ENCODE measurements around the gene UMAD1. TPM values are rescaled to one million over a fixed set of nuclear protein-coding genes. Genes with fewer than 3 reads are reported as not detected.
A peak's percentile ranks its signal among the peaks of the same experiment; 100 is the strongest.

UMAD1 gene
- total and polyA plus RNA-seq, 2 of the 13 experiments (the other 11 are each of a cell fraction or from before 2014, with no cell fraction given): 16.8 to 17.6 TPM

- no peak for TF ChIP-seq BCLAF1 (IDR thresholded peaks at IDR 0.05)
- TF ChIP-seq REXO4 (CRISPR knock-in tag; IDR thresholded peaks at IDR 0.05; ENCODE audit: borderline replicate concordance): no peak
- TF ChIP-seq ZNF256 (CRISPR knock-in tag; conservative IDR thresholded peaks at IDR 0.05): no peak
- TF ChIP-seq ARID5B (CRISPR knock-in tag; IDR thresholded peaks at IDR 0.05): peak; percentile 74
- no peak for TF ChIP-seq PITX1 (CRISPR knock-in tag; IDR thresholded peaks at IDR 0.05)
- no peak for TF ChIP-seq ONECUT2 (CRISPR knock-in tag; IDR thresholded peaks at IDR 0.05)
- no peak for TF ChIP-seq JDP2 (CRISPR knock-in tag; IDR thresholded peaks at IDR 0.05; ENCODE audit: borderline replicate concordance)
- no peak for TF ChIP-seq ZKSCAN8 (CRISPR knock-in tag; IDR thresholded peaks at IDR 0.05; ENCODE audit: borderline replicate concordance)
- no peak for TF ChIP-seq THAP8 (CRISPR knock-in tag; IDR thresholded peaks at IDR 0.05; ENCODE audit: borderline replicate concordance)
- peak in 1 of 2 experiments; percentile 45; a peak in 1 of 4 replicates for TF ChIP-seq EP300 (IDR thresholded peaks at IDR 0.05; ENCODE audit: low read depth in 2 of 2, low read length in 2 of 2)
- no peak for TF ChIP-seq EP300 (CRISPR knock-in tag; IDR thresholded peaks at IDR 0.05; ENCODE audit: borderline replicate concordance)
- no peak for TF ChIP-seq ZNF589 (CRISPR knock-in tag; conservative IDR thresholded peaks at IDR 0.05)
- no peak for TF ChIP-seq ZNF337 (CRISPR knock-in tag; IDR thresholded peaks at IDR 0.05; ENCODE audit: borderline replicate concordance, low read depth)
- no peak for TF ChIP-seq SNAPC5 (CRISPR knock-in tag; IDR thresholded peaks at IDR 0.05; ENCODE audit: borderline replicate concordance)
- no peak for TF ChIP-seq TRIM24 (CRISPR knock-in tag; IDR thresholded peaks at IDR 0.05)
- no peak for TF ChIP-seq SSRP1 (CRISPR knock-in tag; IDR thresholded peaks at IDR 0.05)
- no peak for TF ChIP-seq ZNF792 (CRISPR knock-in tag; IDR thresholded peaks at IDR 0.05)
- TF ChIP-seq SOX6 (IDR thresholded peaks at IDR 0.05): no peak
- TF ChIP-seq SOX6 (CRISPR knock-in tag; IDR thresholded peaks at IDR 0.05): peak; percentile 60; the same call in 1 of the 2 replicates
- TF ChIP-seq NFYB (CRISPR knock-in tag; IDR thresholded peaks at IDR 0.05): no peak
- TF ChIP-seq NCOA5 (CRISPR knock-in tag; IDR thresholded peaks at IDR 0.05): no peak
- TF ChIP-seq FOXA3 (CRISPR knock-in tag; IDR thresholded peaks at IDR 0.05): 0 out of 2 replicates have a peak, but pooled peaks have one; percentile 26
- no peak for TF ChIP-seq DBP (CRISPR knock-in tag; IDR thresholded peaks at IDR 0.05; ENCODE audit: not compliant biosample characterization)
- no peak; the same call in 1 of the 2 replicates for TF ChIP-seq CEBPG (CRISPR knock-in tag; IDR thresholded peaks at IDR 0.05)
These were observed 92.2 kb downstream of the UMAD1 start (continued) for GRCh38 chr7:7732621-7733281.
